ENCODE data around the gene ABCC8.

ABCC8 gene

GRCh38 chr11:17343257-17343656 is 133.4 kb downstream of the ABCC8 start:
- DNase-seq: no peak
